NB4 (cell line): Measurements from ENCODE around the gene MET.

Experiments
- POLR2A ChIP-seq: IDR thresholded peaks from 2 replicates; pipeline ENCODE4 v1.6.1; 2011; ENCODE audit warnings: mild to moderate bottlenecking; ENCODE audit not compliant: insufficient read length; ENCODE audit errors: extremely low read depth
- TF ChIP-seq, protein P1 (sequence below): IDR thresholded peaks from one replicate; pipeline ENCODE4 v1.5.1; 2012; ENCODE audit warnings: low read depth, low read length

DNA sequence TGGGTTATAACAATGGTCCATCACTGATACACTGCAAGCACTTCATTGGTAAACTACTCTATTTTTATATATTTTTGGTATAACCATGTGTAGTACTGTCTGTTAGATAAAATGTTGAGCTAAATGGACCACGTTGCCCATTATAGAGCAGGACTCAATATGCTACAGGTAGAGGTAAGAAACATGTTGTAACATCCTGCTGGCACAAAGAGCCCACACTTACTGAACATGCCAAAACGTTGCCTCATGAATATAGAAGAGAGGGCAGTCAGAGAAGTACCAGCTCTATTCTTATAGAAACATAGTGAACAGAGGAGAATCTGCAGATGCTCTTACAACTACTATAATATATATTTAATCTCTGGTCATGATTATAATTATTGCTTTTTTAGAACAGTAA lies 18.4 kb upstream of the MET start:
- TF ChIP-seq, protein P1, sequence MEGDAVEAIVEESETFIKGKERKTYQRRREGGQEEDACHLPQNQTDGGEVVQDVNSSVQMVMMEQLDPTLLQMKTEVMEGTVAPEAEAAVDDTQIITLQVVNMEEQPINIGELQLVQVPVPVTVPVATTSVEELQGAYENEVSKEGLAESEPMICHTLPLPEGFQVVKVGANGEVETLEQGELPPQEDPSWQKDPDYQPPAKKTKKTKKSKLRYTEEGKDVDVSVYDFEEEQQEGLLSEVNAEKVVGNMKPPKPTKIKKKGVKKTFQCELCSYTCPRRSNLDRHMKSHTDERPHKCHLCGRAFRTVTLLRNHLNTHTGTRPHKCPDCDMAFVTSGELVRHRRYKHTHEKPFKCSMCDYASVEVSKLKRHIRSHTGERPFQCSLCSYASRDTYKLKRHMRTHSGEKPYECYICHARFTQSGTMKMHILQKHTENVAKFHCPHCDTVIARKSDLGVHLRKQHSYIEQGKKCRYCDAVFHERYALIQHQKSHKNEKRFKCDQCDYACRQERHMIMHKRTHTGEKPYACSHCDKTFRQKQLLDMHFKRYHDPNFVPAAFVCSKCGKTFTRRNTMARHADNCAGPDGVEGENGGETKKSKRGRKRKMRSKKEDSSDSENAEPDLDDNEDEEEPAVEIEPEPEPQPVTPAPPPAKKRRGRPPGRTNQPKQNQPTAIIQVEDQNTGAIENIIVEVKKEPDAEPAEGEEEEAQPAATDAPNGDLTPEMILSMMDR: no peak
- TF ChIP-seq POLR2A: no peak
